NOMO-1 treated with dmso at 0.1 percent for 144 hours (cell line): ENCODE measurements around the gene FYCO1.

ENCODE experiments used
- DNase-seq: peaks from one replicate; lab custom pipeline; 2025; ENCODE audit not compliant: unreplicated experiment; lab: John Stamatoyannopoulos, UW

Gene FYCO1

GRCh38 chr3:45921158-45922038 is 74.2 kb downstream of the FYCO1 start:
- no peak for DNase-seq

GRCh38 chr3:45917146-45917898 is 78.3 kb downstream of the FYCO1 start:
- DNase-seq = no peak

DNA sequence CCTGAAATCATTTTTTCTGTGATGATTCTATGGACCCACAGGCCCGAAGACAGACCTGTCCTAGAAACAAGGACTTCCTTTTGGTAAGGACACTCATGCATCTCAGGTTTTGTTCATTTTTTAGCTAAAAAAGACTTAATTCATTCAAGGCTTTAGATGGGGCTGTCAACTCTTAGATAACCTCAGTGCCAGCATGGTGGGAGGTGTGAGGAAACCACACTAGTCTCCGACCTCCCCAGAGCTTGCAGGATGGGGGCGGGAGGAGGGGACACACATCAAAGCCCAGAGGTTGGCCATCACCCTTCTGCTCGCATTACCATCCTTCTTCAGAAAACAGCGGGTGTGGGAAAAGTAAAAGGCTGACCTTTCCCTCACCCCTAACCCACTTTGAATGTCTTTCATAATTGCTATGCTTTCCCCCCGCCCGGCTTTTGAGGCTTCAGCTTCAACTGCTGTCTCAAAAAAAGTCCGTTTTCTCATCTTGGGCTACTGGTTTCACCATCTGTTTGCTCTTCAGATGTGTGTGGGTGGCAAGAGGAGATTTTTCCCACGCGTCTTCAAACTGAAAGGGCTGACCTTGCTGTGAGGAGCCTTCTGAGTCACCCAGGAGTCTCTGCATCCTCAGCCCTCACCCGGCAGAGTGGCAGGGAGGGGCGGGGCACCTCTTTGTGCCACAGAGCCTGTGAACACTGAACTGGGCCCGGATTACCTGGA is 79.9 kb downstream of the FYCO1 start:
- no peak for DNase-seq

DNA sequence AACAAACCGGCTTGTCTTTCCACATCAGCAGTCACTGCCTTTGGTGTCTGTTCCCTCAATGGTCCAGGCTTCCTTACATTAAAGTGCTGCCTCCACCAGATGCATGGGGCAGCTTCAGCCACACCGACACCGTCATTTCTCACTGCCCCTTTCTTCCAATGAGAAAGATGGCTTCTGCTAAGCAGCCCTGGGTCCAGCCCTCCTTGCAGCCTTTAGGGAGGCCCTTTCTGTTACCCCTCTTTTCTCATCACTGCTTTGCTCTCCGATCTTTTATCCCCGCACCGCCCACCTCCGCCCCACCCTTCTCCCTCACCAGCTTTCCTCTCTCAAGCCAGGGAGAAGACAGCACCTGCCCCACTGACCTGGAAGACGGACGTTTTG is 80.6 kb downstream of the FYCO1 start:
- no peak for DNase-seq

DNA sequence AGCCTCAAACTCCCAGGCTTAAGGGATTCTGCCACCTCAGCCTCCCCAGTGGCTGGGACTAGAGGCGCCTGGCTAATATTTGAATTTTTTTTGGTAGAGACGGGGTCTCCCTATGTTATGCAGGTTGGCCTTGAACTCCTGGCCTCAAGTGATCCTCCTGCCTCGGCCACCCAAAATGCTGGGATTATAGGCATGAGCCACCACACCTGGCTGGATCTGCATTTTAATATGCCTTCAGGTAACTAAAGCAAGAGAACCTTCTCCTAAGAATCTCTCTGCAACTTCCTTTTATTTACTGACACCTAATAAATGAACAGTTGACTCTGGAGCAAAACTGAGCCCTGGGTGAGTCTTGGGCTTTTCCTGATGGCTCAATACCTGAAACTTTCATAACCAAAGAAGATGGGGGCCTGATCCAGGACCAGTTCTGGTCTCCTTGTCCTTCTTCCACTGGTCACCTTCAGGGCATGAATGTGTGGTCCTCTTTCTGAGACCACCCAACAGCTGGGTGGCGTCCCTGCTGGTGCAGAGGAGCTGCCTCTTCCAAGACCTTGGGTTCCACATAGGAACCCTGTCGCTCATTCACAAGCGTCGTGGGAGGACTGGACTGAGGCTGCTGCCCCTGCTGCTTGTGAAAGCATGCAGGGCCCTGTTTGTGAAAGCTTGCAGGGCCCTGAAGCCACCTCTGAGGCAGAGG is 81.1 kb downstream of the FYCO1 start:
- no peak for DNase-seq

- no peak for DNase-seq
These were observed 83.2 kb downstream of the FYCO1 start for GRCh38 chr3:45912435-45912834.

DNA sequence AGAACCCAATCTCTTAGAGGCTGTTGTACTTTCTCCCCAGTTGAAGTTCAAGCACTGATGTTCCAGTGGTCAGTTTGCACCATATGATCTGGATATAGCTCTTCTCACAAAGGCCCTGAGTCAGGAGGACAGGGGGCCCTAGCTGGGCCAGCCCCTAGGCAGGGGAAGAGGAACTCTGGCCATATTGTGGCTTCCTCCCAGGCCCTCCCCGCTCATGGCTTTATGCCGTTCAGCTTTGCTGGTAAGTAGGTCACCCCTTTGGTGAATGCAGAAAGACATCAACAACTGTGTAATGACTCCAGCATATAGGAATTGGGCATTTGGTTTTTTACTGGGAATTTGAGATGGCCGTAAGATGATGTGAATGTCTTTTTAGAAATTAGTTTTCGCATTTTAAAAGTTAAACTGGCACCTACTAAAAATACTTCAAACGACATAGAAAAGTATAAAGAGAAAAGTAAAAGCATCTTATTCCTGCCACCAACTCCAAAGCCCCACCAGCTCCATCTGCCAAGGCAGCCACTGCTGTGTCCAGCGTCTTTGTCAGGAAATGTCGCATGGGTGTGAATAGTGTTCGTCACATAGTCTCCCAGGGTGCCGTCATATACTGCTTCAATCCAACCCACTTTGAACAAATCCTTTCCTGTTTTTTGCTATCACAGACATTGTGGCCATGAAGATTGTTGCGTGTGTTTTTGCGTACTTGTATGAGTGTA is 84.0 kb downstream of the FYCO1 start:
- DNase-seq = no peak

DNA sequence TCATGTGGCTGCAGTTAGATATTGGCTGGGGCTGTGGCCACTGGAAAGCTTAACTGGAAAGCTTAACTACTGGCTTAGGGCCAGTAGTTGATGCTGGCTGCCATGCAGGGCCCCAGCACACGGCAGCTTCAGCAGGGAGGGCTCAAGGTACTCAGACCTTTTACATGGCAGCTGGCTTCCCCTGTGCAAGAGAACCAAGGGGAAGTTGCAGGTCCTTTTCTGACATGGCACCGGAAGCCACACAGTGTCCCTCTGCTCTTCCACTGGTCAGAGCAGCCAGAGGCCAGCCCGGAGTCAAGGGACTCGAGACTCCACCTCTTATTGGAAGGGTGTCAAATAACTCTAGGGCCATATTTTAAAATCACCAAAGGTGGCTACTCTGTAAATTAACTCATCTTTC is 84.7 kb downstream of the FYCO1 start:
- no peak for DNase-seq

DNA sequence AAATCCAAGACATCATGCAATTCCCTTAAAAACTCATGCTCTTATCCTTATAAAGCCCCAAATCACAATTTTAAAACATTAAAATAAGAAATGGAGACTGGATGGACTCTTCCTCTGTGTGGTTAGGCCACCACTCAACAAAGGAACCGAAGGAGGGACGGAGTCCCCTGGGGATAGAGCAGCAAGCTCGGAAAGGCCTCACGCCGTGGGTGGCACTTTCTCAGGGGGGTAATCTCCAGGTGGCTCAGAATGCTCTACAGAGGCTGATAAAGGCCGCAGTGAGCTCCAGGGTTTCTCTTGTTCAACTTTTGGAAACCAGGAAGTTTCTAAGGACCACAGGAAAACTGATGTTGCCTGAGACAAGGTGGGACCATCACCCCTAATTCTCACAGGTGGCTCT is 86.1 kb downstream of the FYCO1 start:
- DNase-seq = no peak

DNA sequence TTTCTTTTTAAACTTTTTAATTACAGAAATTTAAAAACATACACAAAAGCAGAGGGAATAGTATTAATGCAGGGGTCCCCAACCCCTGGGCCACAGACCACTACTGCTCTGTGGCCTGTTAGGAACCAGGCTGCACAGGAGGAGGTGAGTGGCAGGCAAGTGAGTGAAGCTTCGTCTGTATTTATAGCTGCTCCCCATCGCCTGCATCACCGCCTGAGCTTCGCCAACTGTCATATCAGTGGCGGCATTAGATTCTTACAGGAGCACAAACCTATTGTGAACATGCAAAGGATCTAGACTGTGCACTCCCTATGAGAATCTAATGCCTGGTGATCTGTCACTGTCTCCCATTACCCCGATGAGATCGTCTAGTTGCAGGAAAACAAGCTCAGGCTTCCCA is 86.9 kb downstream of the FYCO1 start:
- DNase-seq = no peak

DNA sequence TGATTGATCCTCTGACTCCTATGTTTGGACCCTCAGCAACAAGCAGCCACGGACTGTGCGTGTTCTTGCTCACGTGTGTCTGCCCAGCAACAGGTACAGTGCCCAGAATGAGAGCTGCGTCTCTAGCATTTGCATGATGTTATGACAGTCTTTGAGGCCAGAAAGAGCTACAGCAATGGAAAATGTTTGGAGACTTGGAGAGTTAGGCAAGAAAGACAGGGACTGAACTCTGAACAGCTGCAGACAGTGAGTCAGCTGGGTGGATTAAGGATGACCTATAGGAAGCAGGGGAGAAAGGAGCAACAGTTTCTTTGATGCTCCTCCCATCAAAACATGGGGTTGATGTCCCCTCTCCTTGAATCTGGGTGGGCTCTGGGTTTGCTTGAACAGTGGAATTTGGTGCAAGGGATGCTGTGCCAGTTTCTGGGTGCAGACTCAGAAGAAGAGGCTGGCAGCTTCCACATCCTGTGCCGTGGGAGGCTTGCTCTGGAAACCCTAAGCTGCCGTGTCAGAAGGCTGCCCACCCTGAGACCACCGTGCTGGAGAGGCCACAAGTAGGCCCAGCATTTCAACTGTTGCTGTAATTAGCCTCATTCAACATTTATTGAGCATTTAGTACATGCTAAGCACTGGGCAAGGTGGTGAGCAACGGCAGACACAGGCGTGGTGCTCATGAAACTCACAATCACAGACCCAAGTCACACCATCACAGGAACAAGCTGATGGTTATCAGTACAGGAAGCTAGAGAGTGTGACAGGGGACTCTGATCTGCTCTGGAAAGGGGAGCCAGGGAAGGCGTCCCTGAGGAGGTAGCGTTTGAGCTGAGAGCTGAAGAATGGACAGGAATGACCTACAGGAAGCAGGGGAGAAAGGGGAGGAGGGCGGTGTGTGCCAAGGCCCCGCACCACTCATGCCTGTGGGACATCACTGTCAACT is 87.6 kb downstream of the FYCO1 start:
- DNase-seq = no peak

DNA sequence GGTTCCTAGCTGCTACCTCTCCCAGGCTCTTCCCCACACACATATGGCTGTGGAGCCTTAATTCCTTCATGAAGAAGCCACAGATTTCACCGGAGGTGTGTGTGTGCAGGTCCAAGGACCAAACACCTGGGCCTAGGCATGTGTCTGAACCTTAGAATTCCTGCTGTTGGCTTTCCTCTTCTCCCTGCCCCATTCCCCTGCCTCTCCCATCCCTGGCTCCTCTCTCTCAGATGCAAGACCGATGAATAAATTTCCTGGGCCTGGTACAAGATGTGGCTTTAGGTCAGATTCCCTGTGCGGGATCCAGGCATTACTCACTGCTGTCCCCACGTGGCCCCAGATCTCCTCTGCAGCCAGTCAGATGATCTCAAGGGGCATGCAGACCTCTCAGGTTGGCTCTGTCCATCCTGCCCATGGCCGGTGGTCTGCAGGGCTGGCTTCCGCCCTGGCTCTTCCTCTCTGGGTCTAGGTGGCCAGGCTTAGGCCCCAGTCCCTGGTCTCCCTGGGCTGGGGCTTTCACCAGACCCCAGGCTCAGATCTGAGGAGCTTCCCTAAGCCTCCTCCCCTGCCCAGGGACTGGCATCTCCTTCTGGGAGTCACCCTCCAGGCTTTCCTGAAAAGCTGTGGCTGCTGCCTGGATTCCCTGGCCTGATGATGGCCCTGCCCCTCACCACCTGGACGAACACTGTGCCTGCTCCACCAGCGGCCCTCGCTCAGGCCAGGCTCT is 88.8 kb downstream of the FYCO1 start:
- no peak for DNase-seq

DNA sequence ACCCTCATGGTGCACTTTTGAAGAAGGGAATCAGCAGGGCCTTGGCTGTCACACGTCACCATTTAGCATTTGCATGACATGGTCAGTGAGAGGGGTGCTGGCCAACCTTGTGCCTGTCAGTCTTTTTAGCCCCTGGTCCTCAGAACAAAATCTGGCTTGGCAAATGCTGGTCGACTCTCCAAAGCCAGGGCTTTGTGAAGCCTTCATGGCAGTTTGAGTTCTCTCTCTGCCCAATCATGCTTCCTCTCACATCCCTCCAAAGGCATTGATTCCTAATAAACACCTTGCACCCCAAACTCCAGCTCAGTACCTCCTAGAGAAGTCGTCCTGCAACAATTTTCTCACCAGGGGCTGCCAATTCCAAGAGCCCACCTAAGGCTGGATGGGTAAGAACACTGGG is 89.9 kb downstream of the FYCO1 start:
- DNase-seq = no peak

DNA sequence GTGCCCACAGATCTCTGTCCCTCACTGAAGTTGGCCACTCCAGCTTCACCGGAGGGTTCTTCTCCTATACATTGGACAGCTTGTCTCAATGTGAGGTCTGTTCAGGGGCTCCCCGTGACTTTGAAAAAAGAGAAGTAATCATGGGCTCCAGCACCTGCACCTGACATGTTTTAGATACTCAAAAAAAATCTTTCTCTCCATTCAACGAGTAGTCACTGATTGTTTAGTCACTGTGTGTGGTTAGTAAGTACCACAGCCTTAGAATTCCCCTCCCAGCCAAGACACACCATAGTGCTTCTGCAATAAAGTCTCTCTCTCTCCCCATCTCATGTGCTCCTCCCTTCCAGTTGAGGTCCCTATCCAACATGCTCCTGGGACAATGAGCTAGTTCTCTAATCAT is 90.7 kb downstream of the FYCO1 start:
- no peak for DNase-seq

DNA sequence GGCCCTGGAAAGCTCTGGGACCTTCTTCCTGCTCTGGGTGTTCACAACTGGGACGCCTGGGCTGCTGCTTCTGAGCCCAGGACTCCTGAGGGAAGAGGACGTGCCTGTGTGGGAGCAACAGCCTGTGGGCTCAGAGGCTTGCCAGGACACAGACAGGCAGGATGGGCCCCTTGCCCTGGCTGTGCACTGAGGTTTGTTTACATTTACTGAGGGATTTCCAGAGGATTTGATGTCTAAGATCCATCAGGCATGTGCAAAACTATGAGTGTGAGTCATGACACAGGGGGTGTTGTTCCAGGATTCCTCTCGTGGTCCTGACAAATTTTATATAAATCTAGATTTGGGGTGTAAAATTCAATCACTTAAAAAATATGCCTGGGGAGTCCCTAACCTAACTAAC is 98.7 kb downstream of the FYCO1 start:
- DNase-seq = no peak

DNA sequence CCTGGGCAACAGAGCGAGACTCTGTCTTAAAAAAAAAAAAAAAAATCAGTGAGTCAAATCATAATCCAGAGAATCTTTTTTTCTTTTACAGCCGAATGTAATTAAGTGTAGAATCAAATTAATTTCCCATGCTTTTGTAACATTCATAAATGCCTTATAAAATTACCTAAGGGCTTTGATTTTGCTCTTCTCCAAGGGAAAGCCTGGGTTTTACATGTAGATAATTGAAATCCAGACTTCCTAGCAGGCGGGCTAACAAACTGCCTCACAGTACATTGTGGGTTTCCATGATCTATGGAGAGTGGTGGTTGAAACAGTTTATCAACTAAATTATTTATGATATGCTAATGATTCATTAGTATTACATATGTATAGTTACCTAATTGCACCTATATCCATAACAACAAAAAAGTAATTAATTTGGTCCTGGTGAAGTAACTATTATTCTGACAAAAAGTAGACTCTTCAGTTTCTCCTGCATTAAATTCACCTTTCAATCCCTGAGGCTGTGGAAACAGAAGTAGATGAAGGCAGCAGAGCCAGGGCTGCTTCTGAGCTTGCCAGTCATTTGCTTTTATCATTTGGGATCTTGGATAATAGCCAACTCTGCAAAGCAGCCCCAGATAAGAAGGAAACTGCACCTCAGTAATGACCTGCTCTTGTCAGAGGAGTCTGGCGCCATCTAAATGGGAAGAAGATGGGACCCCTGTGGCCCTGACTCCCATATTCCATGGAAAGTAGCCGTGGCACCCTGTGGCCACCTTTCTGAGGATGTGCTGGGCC is 99.7 kb downstream of the FYCO1 start:
- DNase-seq = no peak

DNA sequence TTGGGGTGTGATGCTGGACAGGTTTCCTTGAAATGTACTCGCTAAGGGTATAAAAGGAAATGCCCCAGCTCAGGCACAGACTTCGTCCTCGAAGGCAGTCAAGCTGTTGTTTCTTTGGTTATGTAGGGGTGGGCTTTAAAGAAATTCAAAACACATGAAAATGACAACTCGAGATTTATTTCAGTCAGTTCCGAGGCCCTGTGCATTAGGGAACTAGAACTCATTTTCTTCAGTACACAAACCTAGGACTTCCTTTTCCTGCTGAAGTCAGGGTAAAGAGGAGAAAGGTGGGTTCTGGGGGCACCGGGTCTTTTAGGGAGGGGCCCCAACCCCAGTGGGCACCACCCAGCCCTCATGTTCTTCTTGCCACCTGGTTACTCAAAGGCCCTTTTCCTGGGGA is 101.6 kb downstream of the FYCO1 start:
- no peak for DNase-seq

- DNase-seq = no peak
These were observed 103.5 kb downstream of the FYCO1 start for GRCh38 chr3:45892161-45892560.
